HG02973 (cell line): ENCODE measurements around the gene FNDC3A.

Experiments
- ATAC-seq: cut with Tn5 transposase; IDR thresholded peaks from one replicate; pipeline ENCODE4 v1.9.1; 2021; ENCODE audit warnings: moderate library complexity; ENCODE audit not compliant: unreplicated experiment

The FNDC3A gene

GRCh38 chr13:48975856-48976575 lies at the start of gene FNDC3A:
Gene FNDC3A (plus strand): TSS chr13:48975912. CDS start chr13:49006191, 30,279 bp downstream.
- peak; percentile 51 for ATAC-seq

GRCh38 chr13:48928757-48929430 lies 46.8 kb upstream of the FNDC3A start:
- ATAC-seq, result no peak

GRCh38 chr13:48930918-48931317 lies 44.8 kb upstream of the FNDC3A start:
- ATAC-seq, result no peak

GRCh38 chr13:48938308-48938943 lies 37.3 kb upstream of the FNDC3A start:
- ATAC-seq, result no peak

GRCh38 chr13:48939728-48940127 lies 36.0 kb upstream of the FNDC3A start:
- ATAC-seq, result no peak

- ATAC-seq, result no peak
These were observed 33.6 kb upstream of the FNDC3A start for GRCh38 chr13:48942131-48942530.

- ATAC-seq, result no peak
These were observed 31.5 kb upstream of the FNDC3A start for GRCh38 chr13:48944221-48944620.

GRCh38 chr13:48945626-48946025 lies 30.1 kb upstream of the FNDC3A start:
- ATAC-seq, result no peak

- ATAC-seq, result no peak
These were observed 29.5 kb upstream of the FNDC3A start for GRCh38 chr13:48946163-48946562.

GRCh38 chr13:48949566-48950500 lies 25.9 kb upstream of the FNDC3A start:
- ATAC-seq, result no peak

- no peak for ATAC-seq
These were observed 25.2 kb upstream of the FNDC3A start for GRCh38 chr13:48950501-48950875.

GRCh38 chr13:48954081-48954480 lies 21.6 kb upstream of the FNDC3A start:
- ATAC-seq, result no peak

- no peak for ATAC-seq
These were observed 20.2 kb upstream of the FNDC3A start for GRCh38 chr13:48955536-48955935.

- ATAC-seq, result no peak
These were observed 14.3 kb upstream of the FNDC3A start for GRCh38 chr13:48961379-48961778.

GRCh38 chr13:48962281-48962680 lies 13.4 kb upstream of the FNDC3A start:
- ATAC-seq, result no peak

GRCh38 chr13:48965736-48966135 lies 10.0 kb upstream of the FNDC3A start:
- ATAC-seq, result no peak

- ATAC-seq, result no peak
These were observed 6.0 kb upstream of the FNDC3A start for GRCh38 chr13:48969685-48970084.

- no peak for ATAC-seq
These were observed 1.8 kb upstream of the FNDC3A start for GRCh38 chr13:48973845-48974431.

- ATAC-seq, result peak; percentile 8
These were observed 434 bp upstream of the FNDC3A start for GRCh38 chr13:48975101-48975855.
